Measurements from ENCODE around the gene SAT1. TPM values are rescaled to one million over a fixed set of nuclear protein-coding genes. Genes with fewer than 3 reads are reported as not detected.
A peak's percentile ranks its signal among the peaks of the same experiment; 100 is the strongest.

SAT1 gene
- total RNA-seq, 1 donor from 2014 or later = 31.4 TPM

DNA sequence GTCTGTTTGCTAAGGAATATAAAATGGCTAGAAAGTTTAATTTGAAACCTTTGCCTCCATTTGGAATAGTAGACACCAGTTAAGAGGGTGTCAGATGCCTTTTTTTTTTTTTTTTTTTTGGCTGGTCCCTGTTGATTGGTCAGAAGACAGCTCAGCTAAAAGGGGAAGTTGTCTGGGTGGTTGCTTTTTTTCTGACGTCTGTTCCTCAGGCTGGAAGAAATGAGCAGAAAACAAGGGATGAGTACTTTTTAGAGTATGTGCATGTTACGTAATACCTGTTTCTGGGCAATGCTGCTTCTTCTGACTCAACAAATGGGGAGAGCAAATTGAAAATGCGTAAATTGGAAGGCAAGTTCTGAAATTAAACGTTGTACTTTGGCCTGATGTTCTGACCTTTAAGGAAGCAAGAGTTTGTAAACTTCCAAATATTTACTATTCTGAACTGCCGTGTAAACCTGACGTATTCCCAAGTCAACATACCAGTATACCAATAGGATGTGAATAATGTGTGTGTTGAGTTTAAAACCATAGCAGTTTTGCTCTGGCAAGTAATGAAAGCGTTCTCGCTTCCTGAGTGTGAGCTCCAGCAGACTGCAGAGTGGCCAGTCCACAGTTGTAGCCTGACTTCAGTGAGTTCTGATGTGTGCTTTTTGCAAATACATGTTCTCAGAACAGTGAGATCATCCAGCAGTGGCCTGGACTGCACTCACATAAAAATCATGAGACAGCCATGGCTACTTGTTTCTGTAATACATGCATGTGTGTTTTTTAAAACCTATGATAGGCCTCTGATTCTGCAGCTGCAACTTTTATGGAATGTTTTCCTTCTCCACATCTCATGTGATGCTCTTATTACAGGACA lies 1.7 kb downstream of the SAT1 start:
- no peak overlapping the region for H3K27ac Mint-ChIP-seq (ENCODE audit: unreplicated experiment)
- H3K36me3 Mint-ChIP-seq (ENCODE audit: unreplicated experiment) = no peaks in the 10 kb centered on the region

DNA sequence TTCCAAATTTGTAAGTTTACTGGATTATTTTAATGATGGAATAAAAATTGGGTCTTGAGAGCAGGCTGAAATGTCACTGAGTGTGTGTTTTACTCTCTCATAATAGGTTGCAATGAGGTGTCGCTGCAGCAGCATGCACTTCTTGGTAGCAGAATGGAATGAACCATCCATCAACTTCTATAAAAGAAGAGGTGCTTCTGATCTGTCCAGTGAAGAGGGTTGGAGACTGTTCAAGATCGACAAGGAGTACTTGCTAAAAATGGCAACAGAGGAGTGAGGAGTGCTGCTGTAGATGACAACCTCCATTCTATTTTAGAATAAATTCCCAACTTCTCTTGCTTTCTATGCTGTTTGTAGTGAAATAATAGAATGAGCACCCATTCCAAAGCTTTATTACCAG lies 2.6 kb downstream of the SAT1 start:
- Mint-ChIP-seq H3K27ac (ENCODE audit: unreplicated experiment) (no peak overlapping the region), H3K4me3 (ENCODE audit: unreplicated experiment) (no peak overlapping the region), H3K4me1 (ENCODE audit: low read depth, unreplicated experiment) (peaks cover 4% of the 10 kb centered on the region), H3K9me3 (ENCODE audit: unreplicated experiment) (no peaks in the 10 kb centered on the region), H3K36me3 (ENCODE audit: unreplicated experiment) (no peaks in the 10 kb centered on the region), H3K27me3 (ENCODE audit: unreplicated experiment) (no peaks in the 10 kb centered on the region)
- DNase-seq = no peak
- TF ChIP-seq, protein P1, sequence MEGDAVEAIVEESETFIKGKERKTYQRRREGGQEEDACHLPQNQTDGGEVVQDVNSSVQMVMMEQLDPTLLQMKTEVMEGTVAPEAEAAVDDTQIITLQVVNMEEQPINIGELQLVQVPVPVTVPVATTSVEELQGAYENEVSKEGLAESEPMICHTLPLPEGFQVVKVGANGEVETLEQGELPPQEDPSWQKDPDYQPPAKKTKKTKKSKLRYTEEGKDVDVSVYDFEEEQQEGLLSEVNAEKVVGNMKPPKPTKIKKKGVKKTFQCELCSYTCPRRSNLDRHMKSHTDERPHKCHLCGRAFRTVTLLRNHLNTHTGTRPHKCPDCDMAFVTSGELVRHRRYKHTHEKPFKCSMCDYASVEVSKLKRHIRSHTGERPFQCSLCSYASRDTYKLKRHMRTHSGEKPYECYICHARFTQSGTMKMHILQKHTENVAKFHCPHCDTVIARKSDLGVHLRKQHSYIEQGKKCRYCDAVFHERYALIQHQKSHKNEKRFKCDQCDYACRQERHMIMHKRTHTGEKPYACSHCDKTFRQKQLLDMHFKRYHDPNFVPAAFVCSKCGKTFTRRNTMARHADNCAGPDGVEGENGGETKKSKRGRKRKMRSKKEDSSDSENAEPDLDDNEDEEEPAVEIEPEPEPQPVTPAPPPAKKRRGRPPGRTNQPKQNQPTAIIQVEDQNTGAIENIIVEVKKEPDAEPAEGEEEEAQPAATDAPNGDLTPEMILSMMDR (IDR thresholded peaks at IDR 0.05; ENCODE audit: partially characterized antibody, unreplicated experiment) = no peak

More for the DNA sequence above, 1.7 kb downstream of the SAT1 start:
- H3K4me3 Mint-ChIP-seq (ENCODE audit: unreplicated experiment) = peak overlapping the region; percentile 90
- H3K27me3 Mint-ChIP-seq (ENCODE audit: unreplicated experiment) = no peaks in the 10 kb centered on the region
- peaks cover 4% of the 10 kb centered on the region for H3K4me1 Mint-ChIP-seq (ENCODE audit: low read depth, unreplicated experiment)
- TF ChIP-seq, protein P1 (IDR thresholded peaks at IDR 0.05; ENCODE audit: partially characterized antibody, unreplicated experiment) = no peak
- no peak for DNase-seq
- no peaks in the 10 kb centered on the region for H3K9me3 Mint-ChIP-seq (ENCODE audit: unreplicated experiment)

DNA sequence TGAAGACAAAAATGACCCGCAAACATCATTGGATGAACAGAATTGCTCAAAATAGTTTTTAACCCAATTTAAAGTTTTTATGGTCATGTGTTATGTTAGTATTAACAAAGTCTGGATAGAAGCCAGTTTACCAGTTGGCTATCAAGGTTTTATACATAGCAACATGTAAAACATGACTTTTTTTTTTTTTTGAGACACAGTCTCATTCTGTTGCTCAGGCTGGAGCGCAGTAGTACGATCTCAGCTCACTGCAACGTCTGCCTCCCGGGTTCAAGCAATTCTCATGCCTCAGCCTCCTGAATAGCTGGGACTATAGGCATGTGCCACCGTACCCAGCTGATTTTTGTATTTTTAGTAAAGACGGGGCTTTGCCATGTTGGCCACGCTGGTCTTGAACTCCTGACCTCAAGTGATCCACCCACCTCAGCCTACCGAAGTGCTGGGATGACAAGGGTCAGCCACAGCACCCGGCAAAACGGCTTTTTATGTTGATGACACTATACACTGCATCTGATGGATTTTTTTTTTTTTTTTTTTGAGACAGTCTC lies 3.4 kb downstream of the SAT1 start:
- H3K27ac Mint-ChIP-seq (ENCODE audit: unreplicated experiment) = no peak overlapping the region
- peaks cover 4% of the 10 kb centered on the region for H3K4me1 Mint-ChIP-seq (ENCODE audit: low read depth, unreplicated experiment)
- no peak for DNase-seq
- no peaks in the 10 kb centered on the region for H3K36me3 Mint-ChIP-seq (ENCODE audit: unreplicated experiment)
- TF ChIP-seq, protein P1 (IDR thresholded peaks at IDR 0.05; ENCODE audit: partially characterized antibody, unreplicated experiment) = no peak
- no peaks in the 10 kb centered on the region for H3K27me3 Mint-ChIP-seq (ENCODE audit: unreplicated experiment)
- no peaks in the 10 kb centered on the region for H3K9me3 Mint-ChIP-seq (ENCODE audit: unreplicated experiment)
- H3K4me3 Mint-ChIP-seq (ENCODE audit: unreplicated experiment) = no peak overlapping the region

DNA sequence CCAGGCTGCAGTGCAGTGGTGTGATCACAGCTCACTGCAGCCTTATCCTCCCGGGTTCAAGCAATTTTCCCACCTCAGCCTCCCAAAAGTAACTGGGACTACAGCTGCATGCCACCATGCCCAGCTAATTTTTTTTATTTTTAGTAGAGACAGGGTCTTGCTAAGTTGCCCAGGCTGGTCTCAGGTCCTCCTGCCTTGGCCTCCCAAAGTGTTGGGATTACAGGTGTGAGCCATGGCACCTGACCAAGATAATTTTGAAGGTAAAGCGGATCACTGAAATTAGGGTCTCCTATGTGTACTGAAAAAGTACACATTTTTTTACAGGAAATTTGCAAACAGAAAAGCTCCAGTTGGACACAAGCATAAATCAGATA lies 4.8 kb downstream of the SAT1 start:
- H3K27ac Mint-ChIP-seq (ENCODE audit: unreplicated experiment) = no peak overlapping the region
- no peak overlapping the region for H3K4me3 Mint-ChIP-seq (ENCODE audit: unreplicated experiment)
- H3K9me3 Mint-ChIP-seq (ENCODE audit: unreplicated experiment) = no peaks in the 10 kb centered on the region

More for the DNA sequence above, 4.8 kb downstream of the SAT1 start:
- no peaks in the 10 kb centered on the region for H3K27me3 Mint-ChIP-seq (ENCODE audit: unreplicated experiment)
- TF ChIP-seq, protein P1 (IDR thresholded peaks at IDR 0.05; ENCODE audit: partially characterized antibody, unreplicated experiment) = no peak
- no peaks in the 10 kb centered on the region for H3K36me3 Mint-ChIP-seq (ENCODE audit: unreplicated experiment)
- DNase-seq = no peak
- peaks cover 4% of the 10 kb centered on the region for H3K4me1 Mint-ChIP-seq (ENCODE audit: low read depth, unreplicated experiment)
